Panc1 (cell line): ENCODE data around the gene CWC25.

Experiments
- POLR2AphosphoS5 ChIP-seq: IDR thresholded peaks from 2 replicates; pipeline ENCODE4 v1.6.1; 2012; ENCODE audit warnings: mild to moderate bottlenecking, low read depth, low read length, moderate library complexity
- TF ChIP-seq, protein P1 (sequence below): fragments of 450-650 bp; IDR thresholded peaks from 2 replicates; pipeline ENCODE4 v1.5.1; 2017; ENCODE audit warnings: mild to moderate bottlenecking
- TF ChIP-seq, protein P2 (sequence below), 2 experiments: IDR thresholded peaks; 2 replicates each; pipeline ENCODE4 v1.6.1; 2011 to 2012; ENCODE audit warnings: low read depth in 2 of 2, control low read depth in 1 of 2, low read length in 1 of 2, mild to moderate bottlenecking in 1 of 2, moderate library complexity in 1 of 2; ENCODE audit not compliant: insufficient read depth in 1 of 2

- TF ChIP-seq, protein P1, sequence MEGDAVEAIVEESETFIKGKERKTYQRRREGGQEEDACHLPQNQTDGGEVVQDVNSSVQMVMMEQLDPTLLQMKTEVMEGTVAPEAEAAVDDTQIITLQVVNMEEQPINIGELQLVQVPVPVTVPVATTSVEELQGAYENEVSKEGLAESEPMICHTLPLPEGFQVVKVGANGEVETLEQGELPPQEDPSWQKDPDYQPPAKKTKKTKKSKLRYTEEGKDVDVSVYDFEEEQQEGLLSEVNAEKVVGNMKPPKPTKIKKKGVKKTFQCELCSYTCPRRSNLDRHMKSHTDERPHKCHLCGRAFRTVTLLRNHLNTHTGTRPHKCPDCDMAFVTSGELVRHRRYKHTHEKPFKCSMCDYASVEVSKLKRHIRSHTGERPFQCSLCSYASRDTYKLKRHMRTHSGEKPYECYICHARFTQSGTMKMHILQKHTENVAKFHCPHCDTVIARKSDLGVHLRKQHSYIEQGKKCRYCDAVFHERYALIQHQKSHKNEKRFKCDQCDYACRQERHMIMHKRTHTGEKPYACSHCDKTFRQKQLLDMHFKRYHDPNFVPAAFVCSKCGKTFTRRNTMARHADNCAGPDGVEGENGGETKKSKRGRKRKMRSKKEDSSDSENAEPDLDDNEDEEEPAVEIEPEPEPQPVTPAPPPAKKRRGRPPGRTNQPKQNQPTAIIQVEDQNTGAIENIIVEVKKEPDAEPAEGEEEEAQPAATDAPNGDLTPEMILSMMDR, result no peak
- no peak for TF ChIP-seq POLR2AphosphoS5
- TF ChIP-seq, protein P2, sequence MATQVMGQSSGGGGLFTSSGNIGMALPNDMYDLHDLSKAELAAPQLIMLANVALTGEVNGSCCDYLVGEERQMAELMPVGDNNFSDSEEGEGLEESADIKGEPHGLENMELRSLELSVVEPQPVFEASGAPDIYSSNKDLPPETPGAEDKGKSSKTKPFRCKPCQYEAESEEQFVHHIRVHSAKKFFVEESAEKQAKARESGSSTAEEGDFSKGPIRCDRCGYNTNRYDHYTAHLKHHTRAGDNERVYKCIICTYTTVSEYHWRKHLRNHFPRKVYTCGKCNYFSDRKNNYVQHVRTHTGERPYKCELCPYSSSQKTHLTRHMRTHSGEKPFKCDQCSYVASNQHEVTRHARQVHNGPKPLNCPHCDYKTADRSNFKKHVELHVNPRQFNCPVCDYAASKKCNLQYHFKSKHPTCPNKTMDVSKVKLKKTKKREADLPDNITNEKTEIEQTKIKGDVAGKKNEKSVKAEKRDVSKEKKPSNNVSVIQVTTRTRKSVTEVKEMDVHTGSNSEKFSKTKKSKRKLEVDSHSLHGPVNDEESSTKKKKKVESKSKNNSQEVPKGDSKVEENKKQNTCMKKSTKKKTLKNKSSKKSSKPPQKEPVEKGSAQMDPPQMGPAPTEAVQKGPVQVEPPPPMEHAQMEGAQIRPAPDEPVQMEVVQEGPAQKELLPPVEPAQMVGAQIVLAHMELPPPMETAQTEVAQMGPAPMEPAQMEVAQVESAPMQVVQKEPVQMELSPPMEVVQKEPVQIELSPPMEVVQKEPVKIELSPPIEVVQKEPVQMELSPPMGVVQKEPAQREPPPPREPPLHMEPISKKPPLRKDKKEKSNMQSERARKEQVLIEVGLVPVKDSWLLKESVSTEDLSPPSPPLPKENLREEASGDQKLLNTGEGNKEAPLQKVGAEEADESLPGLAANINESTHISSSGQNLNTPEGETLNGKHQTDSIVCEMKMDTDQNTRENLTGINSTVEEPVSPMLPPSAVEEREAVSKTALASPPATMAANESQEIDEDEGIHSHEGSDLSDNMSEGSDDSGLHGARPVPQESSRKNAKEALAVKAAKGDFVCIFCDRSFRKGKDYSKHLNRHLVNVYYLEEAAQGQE (IDR thresholded peaks at IDR 0.05; ENCODE audit: insufficient read depth in 1 of 2, low read depth in 2 of 2, low read length in 1 of 2), result no peak
Measured at GRCh38 chr17:38867968-38868816, 43.1 kb upstream of the CWC25 start.
